Kidney capillary endothelial cell (primary cell): ENCODE measurements around the gene NAV1.
"Not testable (repeated sequence)": the region's sequence is repeated elsewhere in the genome, so short reads cannot be mapped to it uniquely, and the experiment has no call there.

Experiments
- DNase-seq: peaks from one replicate; pipeline ENCODE4 v3.0.0-alpha.2; 2018; ENCODE audit warnings: low spot score

The NAV1 gene

DNA sequence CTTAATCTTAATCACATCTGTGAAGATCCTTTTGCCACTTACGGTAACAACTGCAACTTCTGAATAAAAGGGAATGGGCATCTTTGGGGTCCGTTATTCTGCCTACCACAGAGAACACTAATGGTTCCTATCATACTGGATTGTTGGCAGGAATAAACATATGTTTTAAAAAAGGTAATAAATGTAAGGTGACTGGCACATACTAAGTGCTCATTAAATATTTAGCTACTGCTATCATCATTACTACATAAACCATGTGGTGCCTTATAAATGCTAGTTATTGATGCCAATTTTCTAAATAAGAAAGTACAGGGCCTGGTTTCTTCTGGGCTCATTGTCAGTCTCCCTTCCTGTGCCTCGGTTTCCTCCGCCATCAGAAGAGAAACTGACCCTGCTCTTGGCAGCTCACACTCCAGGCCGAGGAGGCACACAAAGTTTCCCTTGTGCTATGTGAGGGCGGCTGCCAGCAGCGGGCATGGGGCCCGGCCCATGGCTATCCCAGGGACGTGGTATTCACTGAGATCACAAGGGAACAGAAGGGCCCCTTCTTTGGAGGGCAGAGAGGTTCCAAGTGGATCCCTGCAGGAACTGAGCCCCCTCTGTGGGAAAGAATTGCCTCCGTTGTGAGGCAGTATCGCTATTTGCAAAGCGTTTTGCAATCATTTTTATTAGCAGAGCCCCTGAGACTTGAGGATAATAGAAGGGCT is 26.2 kb downstream of the NAV1 start:
- DNase-seq, result no peak

- DNase-seq, result no peak
These were observed 27.0 kb downstream of the NAV1 start for GRCh38 chr1:201565771-201566528.

DNA sequence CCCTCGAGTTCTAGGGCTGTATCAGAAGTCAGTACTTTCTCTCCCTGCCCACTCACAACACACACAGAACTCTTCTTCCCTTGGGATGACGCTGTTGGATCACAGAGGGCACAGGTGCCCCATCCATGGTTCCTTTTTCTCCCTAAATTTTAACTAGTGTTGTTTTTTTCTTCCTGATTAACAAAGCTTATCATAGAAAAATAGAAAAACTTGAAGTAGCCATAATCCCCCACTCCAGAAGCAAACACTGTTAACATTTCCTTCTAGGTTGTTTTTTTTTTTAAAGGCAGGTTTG is 27.5 kb downstream of the NAV1 start:
- no peak for DNase-seq

- DNase-seq, result no peak
These were observed 28.2 kb downstream of the NAV1 start for GRCh38 chr1:201566933-201567801.

DNA sequence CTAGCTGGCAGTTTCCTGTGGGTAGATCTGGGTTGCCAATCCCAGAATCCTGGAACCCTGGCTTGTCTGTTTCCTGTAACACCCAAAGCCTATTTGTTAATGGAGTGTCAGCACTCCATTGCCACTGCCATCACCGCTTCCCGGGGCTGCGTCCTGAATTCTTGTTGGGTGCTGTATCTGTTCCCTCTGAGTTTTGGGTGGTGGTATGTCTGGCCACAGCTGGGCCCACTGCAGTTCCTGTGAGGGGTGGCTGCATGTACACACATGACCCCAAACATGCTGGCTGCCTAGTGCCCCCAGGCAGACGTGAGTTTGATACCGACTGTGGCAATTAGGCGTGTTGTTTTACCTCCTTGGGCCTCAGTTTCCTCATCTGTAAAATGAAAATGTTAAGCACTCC is 29.3 kb downstream of the NAV1 start:
- no peak for DNase-seq

- no peak for DNase-seq
These were observed 29.9 kb downstream of the NAV1 start for GRCh38 chr1:201568859-201569294.

GRCh38 chr1:201570181-201570885 is 31.4 kb downstream of the NAV1 start:
- no peak for DNase-seq

GRCh38 chr1:201570886-201571624 is 32.1 kb downstream of the NAV1 start:
- DNase-seq, result no peak

GRCh38 chr1:201573030-201573429 is 34.1 kb downstream of the NAV1 start:
- DNase-seq, result no peak

DNA sequence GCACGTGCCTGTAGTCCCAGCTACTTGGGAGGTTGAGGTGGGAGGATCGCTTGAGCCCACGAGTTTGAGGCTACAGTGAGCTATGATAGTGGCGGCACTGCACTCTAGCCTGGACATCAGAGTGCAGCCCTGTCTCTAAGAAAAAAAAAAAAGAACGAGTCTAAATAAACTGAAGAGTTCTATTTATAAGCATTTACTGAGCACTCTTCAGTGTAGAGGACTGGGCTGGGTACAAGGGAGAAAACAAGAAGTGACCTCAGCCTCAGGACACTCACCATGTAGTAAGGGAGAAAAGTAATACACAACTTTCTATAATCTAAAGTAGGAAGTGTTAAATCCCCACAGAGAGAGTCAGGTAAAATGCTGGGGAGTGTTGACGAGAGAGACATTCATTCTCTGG is 35.0 kb downstream of the NAV1 start:
- no peak for DNase-seq

DNA sequence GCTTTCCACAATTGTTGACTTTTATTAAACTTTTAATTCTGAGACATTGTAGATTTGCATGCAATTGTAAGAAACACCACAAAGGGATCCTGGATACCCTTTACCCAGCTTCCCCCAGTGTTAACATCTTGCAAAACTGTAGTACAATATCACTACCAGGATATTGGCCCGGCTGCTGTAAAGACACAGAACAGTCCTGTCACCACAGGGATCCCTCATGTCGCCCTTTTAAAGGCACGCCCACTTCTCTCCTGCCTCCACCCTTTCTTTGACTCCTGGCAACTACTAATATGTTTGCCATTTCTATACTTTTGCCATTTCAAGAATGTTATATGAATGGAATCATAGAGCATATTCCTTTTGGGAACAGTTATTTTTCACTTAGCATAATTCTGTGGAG is 37.0 kb downstream of the NAV1 start:
- no peak for DNase-seq

DNA sequence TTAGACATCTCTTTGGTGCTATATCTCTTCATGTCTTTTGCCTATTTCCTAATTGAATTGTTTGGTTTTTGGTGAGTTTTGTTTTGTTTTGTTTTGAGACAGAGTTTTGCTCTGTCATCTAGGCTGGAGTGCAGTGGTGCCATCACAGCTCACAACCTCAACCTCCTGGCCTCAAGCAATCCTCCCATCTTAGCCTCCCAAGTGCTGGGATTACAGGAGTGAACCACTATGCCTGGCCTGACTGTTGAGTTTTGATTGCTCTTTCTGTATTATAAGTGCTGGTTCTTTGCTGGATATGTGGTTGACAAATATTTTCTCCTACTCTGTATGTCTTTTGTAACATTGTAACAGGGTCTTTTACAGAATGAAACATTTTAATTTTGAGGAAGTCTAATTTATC is 38.0 kb downstream of the NAV1 start:
- no peak for DNase-seq

DNA sequence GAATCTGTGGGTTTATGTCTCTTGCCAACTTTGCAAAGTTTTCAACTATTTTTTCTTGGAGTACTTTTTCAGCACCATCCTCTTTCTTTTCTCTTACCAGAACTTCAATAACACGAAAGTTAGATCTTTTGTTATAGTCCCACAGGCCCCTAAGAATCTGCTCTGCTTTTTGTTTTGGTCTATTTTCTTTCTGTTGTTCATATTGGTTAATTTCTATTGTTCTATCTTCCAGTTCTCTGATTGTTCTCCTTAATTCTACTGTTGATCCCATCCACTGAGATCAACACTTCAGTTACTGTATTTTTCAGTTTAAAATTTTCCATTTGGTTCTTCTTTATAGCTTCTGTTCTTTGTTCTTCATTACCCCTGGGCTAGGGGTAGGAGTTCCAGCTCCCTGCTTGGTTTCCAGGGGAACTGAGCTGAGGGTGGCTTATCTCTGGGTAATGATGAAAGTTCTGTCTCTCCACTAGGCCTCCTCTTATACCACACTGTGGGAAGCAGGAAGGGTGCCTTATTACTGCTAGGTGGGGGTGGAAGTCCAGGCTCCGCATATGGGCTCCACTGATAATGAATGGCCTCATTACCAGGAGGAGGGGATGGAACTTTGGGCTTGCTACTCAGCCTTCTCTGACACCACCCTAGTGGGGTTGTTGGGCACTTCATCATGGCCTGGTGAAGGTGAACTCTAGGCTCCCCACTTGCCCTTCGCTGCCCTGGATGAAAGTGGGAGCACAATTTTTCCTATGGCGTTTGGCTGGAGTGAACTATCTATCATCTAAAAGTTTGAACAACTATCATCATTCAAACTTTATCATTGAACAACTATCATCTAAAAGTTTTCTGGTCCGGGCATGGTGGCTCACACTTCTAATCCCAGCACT is 39.3 kb downstream of the NAV1 start:
- DNase-seq, result no peak

GRCh38 chr1:201581371-201581770 is 42.4 kb downstream of the NAV1 start:
- DNase-seq, result not testable (repeated sequence)

DNA sequence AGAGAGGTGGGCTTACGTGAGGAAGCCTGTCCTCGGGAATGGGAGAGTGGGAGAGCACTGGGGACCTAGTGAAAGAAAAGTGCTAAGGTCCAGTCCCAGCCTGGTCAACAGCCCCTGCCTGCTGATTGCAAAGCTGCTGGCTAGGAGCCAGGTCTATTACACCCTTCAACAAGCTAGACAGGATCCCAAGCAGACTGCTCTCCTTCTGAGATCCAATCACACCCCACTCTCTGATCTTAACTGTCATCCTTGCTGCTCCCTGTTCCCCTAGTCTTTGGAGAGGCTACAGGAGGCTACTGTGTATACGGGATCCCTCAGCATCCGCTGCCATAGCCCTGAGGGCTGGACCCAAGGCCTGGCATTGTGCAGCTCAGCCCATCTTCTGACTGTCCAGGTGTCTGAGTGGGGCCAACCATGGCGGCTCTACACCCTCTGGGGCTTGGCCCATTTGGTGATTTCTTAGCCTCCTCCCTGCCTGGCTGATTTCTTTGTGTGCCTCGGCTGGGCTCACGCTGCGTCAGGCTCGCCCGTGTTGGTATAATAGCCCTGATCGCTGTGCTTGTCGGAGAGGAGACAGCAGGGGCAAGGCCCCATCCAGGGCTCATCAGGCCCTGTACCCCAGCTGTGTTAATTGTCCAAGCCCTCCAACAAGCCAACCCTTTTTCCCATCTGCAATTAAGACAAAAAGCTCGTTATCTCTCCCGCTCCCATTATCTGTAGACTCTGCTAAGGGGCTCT is 43.9 kb downstream of the NAV1 start:
- DNase-seq, result no peak

GRCh38 chr1:201583663-201584062 is 44.7 kb downstream of the NAV1 start:
- no peak for DNase-seq

DNA sequence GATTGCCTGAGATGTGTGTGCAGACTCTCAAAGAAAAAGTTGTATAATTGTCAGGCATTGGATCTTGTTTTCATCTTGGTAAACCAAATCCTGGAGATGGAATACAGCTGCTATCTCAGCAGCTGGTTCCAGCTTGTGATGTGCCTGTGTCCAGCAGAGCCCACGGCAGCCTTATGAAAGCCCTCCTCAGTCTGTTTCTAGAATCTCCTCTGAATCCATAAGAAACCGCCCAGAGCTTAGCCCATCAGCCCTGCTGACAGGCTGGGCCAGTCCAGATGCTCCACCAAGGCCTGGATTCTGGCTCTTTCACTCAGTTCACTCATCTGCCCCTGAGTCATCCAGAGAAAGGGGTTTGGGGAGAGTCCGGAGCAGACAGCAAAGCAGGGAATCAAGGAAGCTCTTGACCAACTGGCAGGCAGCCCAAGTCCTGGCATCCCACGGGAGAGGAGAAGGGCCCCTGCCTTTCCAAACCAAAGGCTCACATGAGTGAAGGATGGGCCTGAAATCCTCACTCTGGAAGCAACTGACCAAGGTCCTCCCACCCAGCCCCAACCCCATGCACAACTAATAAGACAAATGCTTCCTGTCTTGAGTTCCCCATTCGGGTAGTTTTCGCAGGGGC is 45.7 kb downstream of the NAV1 start:
- DNase-seq, result no peak

- DNase-seq, result no peak
These were observed 46.2 kb downstream of the NAV1 start for GRCh38 chr1:201585093-201585483.

DNA sequence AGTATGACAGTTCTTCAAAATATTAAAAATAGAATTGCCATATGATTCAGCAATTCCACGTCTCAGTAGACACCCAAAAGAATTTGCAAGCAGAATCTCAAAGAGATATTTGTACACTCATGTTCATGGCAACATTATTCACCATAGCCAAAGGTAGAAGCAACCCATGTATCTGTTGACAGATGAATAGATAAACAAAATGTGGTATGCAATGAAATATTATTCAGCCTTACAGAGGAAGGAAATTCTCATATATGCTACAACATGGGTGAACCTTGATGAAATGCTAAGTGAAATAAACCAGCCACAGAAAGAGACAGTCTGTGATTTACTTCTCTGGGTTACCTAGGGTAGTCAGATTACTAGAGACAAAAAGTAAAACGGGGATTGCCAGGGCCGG is 47.0 kb downstream of the NAV1 start:
- DNase-seq, result no peak
